Right lobe of liver (tissue), 4 donors: ENCODE data around the gene HSD17B2.

Experiments used
- POLR2A ChIP-seq: fragments of 450-650 bp; IDR thresholded peaks from one replicate; pipeline ENCODE4 v1.6.1; 2017; ENCODE audit warnings: antibody characterized with exemption, mild to moderate bottlenecking
- TF ChIP-seq, protein P1 (sequence below), 4 donors: fragments of 200-600 bp in 3 of 4; fragments of 450-650 bp in 1 of 4; IDR thresholded peaks; one replicate each; pipeline versions ENCODE4 v1.5.1 to v1.8.0; 2016 to 2022; ENCODE audit warnings: antibody characterized with exemption in 4 of 4, mild to moderate bottlenecking in 2 of 4
- donor health status: DM: no; HTN: no; CAD: no.
- donor health status: DM: no; HTN: no; CAD: no.
- donor health status: DM: no; HTN: yes; CAD: no.

DNA sequence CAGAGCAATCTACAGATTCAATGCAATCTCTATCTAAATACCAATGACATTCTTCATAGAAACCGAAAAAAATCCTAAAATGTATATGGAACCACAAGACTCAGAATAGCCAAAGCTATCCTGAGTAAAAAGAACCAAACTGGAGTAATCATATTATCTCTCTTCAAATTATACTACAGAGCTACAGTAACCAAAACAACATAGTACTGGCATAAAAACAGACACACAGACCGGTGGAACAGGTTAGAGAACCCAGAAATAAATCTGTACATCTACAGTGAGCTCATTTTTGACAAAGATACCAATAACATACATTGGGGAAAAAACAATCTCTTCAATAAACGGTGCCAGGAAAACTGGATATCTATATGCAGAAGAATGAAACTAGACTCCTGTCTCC lies 89.6 kb downstream of the HSD17B2 start:
- TF ChIP-seq, protein P1, sequence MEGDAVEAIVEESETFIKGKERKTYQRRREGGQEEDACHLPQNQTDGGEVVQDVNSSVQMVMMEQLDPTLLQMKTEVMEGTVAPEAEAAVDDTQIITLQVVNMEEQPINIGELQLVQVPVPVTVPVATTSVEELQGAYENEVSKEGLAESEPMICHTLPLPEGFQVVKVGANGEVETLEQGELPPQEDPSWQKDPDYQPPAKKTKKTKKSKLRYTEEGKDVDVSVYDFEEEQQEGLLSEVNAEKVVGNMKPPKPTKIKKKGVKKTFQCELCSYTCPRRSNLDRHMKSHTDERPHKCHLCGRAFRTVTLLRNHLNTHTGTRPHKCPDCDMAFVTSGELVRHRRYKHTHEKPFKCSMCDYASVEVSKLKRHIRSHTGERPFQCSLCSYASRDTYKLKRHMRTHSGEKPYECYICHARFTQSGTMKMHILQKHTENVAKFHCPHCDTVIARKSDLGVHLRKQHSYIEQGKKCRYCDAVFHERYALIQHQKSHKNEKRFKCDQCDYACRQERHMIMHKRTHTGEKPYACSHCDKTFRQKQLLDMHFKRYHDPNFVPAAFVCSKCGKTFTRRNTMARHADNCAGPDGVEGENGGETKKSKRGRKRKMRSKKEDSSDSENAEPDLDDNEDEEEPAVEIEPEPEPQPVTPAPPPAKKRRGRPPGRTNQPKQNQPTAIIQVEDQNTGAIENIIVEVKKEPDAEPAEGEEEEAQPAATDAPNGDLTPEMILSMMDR (IDR thresholded peaks at IDR 0.05) = no peak
- no peak for TF ChIP-seq POLR2A
